ENCODE data around the gene SIPA1L3.

GRCh38 chr19:38197937-38198704, 291.1 kb downstream of the SIPA1L3 start:
- TF ChIP-seq CTCF (IDR thresholded peaks at IDR 0.05; ENCODE audit: insufficient read depth, low read length, poor library complexity, severe bottlenecking) (no peak), EZH2phosphoT487 (conservative IDR thresholded peaks at IDR 0.05; ENCODE audit: low read length) (no peak)

All from SU-DHL-6 (cell line).